Subcutaneous adipose tissue (tissue), 4 donors: ENCODE data around the gene GPR18. TPM values are rescaled to one million over a fixed set of nuclear protein-coding genes. Genes with fewer than 3 reads are reported as not detected.

ENCODE experiments used
- total RNA-seq, 4 donors: library from RNA; depleted of rRNA; stranded (reverse); fragments of >200 nt; gene quantifications; one replicate each; pipeline ENCODE4 v1.1.0, GENCODE V29; 2016
- TF ChIP-seq, protein P1 (sequence below): fragments of 450-650 bp; IDR thresholded peaks from one replicate; pipeline ENCODE4 v1.5.1; 2016; ENCODE audit warnings: low read depth, mild to moderate bottlenecking, control low read depth, antibody characterized with exemption, moderate library complexity

The GPR18 gene
- total RNA-seq, 4 donors from 2014 or later: 0.51 TPM; not detected in 3

DNA sequence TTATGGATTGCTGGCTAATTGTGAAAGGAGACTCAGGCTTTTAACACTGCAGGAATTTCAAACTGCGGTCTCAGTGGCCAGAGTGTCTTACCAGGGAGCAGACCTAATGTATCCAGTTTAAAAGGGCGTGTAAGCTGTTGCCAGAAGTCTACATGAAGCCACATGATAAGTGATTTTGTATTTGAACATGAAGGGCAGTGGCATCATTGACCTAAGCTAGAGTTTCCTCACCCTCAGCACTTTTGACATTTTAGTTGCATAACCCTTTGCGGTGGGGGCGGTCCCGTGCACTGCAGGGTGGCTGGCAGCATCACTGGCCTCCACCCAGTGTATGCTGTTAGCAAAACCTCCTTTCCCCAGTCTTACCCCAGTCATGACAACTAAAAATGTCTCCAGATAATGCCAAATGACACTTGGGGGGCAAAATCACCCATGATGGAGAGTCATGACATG is 23.7 kb upstream of the GPR18 start:
- TF ChIP-seq, protein P1, sequence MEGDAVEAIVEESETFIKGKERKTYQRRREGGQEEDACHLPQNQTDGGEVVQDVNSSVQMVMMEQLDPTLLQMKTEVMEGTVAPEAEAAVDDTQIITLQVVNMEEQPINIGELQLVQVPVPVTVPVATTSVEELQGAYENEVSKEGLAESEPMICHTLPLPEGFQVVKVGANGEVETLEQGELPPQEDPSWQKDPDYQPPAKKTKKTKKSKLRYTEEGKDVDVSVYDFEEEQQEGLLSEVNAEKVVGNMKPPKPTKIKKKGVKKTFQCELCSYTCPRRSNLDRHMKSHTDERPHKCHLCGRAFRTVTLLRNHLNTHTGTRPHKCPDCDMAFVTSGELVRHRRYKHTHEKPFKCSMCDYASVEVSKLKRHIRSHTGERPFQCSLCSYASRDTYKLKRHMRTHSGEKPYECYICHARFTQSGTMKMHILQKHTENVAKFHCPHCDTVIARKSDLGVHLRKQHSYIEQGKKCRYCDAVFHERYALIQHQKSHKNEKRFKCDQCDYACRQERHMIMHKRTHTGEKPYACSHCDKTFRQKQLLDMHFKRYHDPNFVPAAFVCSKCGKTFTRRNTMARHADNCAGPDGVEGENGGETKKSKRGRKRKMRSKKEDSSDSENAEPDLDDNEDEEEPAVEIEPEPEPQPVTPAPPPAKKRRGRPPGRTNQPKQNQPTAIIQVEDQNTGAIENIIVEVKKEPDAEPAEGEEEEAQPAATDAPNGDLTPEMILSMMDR: no peak

DNA sequence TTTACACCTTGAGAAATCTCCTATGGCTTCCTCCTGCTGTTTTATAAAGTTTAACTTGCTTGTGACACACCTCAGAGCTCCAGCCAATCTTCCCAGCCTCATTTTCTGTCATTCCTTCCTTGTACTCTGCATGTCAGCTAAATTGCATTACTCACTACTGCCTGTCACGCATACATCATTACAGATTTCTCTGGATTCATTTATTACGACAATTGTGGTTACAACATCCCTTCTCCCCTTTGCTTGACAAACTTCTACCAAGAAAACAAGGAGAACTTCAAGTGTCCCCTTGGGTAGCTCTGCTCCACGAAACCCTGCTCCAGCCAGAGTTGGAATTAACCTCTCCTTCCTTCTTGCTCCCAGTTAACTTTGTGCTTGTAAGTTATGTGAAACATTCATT is 22.0 kb upstream of the GPR18 start:
- TF ChIP-seq, protein P1: no peak

DNA sequence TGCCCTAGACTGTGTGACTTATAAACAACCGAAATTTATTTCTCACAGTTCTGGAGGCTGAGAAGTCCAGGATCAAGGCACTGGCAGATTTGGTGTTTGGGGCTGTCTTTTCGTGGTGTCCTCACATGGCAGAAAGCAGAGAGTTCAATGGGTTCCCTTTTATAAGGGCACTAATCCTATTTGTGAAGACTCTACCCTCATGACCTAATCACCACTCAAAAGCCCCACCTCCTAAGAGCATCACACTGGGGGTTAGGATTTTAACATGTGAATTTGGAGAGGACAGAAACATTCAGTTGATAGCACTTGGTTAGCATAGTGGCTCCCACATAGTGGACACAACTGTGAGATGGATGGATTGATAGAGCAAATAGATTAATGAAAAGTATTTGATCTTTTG is 21.5 kb upstream of the GPR18 start:
- TF ChIP-seq, protein P1: no peak

DNA sequence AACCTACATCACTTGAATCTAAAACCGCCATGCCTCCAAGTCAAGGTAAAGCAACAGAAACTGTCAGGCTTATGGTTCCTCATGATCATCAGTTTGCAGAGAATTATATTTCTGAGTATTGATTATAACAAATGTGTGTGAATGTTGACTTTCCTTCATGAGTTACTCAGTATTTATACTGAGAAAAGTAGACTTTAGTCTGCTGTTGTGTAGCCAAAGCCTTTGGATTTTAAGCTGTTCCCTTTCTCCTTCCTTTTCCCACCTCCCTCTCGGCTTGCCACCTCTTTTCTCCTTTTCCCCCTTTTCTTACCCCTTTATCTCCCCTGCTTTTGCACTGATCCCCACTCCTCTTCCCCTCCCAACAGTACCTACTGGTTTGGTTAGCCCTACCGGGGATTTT is 20.7 kb upstream of the GPR18 start:
- TF ChIP-seq, protein P1: no peak

DNA sequence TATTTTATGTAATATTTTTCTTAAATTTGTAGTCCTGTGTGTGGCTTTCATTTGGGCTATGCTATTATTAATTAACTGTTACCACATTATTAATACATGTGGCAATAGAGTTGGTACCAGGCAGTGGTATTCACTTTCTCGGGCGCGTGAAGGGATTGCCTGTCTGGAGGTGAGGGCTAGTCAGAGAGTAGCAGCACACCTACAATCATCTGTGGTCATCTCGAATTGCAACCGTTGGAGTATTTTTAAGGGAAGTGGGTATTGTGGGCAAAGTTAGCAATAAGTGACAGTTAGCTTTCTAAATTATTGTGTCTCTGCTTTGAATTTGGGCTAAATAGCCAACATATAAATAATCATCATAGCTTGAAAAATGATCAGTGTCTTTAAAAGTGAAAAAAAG is 20.0 kb upstream of the GPR18 start:
- TF ChIP-seq, protein P1: no peak

DNA sequence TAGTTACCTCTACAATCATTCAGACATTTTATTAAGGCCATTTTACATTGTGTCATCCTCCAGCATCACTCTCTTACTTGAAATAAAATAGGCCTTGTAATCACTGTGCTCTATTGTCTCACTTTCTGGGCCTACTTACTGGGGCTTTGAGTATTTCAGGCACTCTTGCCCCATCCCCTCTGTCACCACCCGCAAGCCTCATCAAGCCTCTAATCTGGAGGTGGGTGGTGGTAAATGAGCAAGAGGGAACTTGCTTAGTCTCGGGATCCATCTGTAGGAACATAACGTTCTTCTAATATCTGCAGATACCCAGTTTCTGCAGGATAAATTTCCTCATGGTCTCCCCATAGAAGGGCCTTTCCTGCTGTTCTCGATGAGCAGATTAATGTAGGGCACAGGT is 19.4 kb upstream of the GPR18 start:
- TF ChIP-seq, protein P1: no peak

DNA sequence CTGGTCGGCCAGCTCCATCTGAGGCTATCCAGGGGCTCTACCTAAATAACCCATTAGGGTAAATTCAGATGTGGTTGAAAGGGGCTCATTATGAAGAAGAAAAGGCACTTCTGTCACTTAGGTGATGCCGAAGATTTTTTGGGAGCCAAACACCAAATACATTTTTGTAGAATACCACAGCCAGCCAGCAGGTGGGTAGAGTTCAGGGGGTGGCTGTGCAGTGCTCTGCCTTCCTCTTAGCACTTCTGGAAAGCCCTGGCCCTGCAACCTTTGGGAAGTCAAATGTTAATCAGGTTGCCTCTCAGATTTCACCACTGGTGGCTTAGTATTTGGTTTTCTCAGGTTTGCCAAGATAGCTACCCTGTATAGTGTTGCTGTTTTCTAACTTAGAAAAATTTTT is 18.5 kb upstream of the GPR18 start:
- TF ChIP-seq, protein P1: no peak

DNA sequence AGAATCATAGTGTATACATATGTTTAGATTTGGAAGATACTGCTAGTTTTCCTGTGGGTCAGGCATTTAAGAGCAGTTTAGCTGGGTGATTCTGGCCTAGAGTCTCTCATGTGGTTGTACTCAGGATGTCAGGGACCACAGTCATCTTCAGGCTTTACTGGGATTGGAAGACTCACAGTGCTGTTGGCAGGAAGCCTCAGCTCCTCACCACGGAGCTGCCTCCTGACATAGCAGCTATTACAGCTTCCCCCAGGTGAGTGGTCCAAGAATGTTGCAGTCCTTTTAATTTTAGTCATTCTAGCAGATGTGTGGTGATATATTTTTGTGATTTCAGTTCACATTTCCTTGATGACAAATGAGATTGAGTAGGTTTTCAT is 16.9 kb upstream of the GPR18 start:
- TF ChIP-seq, protein P1: no peak
